Sigmoid colon (tissue), 4 donors: Measurements from ENCODE around the gene AIRE.

Experiments
- CTCF ChIP-seq, 4 experiments: fragments of 450-650 bp in 3 of 4; fragments of 200-600 bp in 1 of 4; IDR thresholded peaks; one replicate each; pipeline ENCODE4 v1.5.1; 2016 to 2019; ENCODE audit warnings: antibody characterized with exemption in 4 of 4, mild to moderate bottlenecking in 3 of 4, moderate library complexity in 2 of 4
- POLR2AphosphoS5 ChIP-seq, 4 donors: sonication (generic); formaldehyde crosslinking; IDR thresholded peaks; one replicate each; pipeline ENCODE4 v1.6.1; 2017; ENCODE audit warnings: antibody characterized with exemption in 4 of 4

- TF ChIP-seq POLR2AphosphoS5 (IDR thresholded peaks at IDR 0.05) = no peak
- no peak for TF ChIP-seq CTCF (IDR thresholded peaks at IDR 0.05)
These were observed 6.1 kb upstream of the AIRE start for GRCh38 chr21:44279354-44280260.
